ENCODE results near the gene CRACR2A.

GRCh38 chr12:3624273-3624672, 128.6 kb downstream of the CRACR2A start:
- TF ChIP-seq CTCF (conservative IDR thresholded peaks at IDR 0.05; ENCODE audit: low read depth, low read length) (no peak), EZH2 (IDR thresholded peaks at IDR 0.05; ENCODE audit: low read length, unreplicated experiment) (no peak), EZH2phosphoT487 (IDR thresholded peaks at IDR 0.05; ENCODE audit: borderline replicate concordance, low read length) (no peak)
